ENCODE data around the gene SERPING1. TPM values are rescaled to one million over a fixed set of nuclear protein-coding genes. Genes with fewer than 3 reads are reported as not detected.

Gene SERPING1
- total RNA-seq, 3 donors from 2014 or later, result 421 to 823 (median 479) TPM

DNA sequence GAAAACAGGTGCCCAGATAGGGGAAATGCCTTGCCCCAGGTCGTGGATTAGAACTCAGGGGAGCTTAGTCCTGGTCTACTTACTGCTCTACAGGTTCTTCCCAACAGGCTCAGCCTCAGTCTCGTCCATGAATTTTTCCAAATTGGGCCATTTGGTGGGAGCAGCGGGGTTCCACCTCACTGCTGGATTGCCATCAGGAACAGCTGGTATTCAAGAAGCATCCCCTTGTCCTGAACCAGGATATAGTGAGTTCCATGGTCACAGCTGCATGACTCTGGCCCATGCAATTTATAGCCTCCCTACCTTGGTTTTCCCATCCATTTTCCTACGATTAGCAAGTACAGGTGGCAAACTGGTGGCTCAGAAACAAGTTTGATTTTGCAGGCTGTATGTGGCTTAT lies 23.4 kb upstream of the SERPING1 start:
- TF ChIP-seq, protein P1, sequence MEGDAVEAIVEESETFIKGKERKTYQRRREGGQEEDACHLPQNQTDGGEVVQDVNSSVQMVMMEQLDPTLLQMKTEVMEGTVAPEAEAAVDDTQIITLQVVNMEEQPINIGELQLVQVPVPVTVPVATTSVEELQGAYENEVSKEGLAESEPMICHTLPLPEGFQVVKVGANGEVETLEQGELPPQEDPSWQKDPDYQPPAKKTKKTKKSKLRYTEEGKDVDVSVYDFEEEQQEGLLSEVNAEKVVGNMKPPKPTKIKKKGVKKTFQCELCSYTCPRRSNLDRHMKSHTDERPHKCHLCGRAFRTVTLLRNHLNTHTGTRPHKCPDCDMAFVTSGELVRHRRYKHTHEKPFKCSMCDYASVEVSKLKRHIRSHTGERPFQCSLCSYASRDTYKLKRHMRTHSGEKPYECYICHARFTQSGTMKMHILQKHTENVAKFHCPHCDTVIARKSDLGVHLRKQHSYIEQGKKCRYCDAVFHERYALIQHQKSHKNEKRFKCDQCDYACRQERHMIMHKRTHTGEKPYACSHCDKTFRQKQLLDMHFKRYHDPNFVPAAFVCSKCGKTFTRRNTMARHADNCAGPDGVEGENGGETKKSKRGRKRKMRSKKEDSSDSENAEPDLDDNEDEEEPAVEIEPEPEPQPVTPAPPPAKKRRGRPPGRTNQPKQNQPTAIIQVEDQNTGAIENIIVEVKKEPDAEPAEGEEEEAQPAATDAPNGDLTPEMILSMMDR (IDR thresholded peaks at IDR 0.05), result no peak
- TF ChIP-seq POLR2A (IDR thresholded peaks at IDR 0.05), result no peak
- TF ChIP-seq POLR2AphosphoS5 (IDR thresholded peaks at IDR 0.05), result no peak
- intact Hi-C loops (cut with DNase I; ENCODE audit: low total_unique reads), result no loop called here
- Histone ChIP-seq H3K36me3 (no peaks in the 10 kb centered on the region), H3K4me3 (no peak overlapping the region), H3K27me3 (no peaks in the 10 kb centered on the region), H3K9me3 (no peaks in the 10 kb centered on the region), H3K27ac (no peak overlapping the region), H3K4me1 (no peaks in the 10 kb centered on the region)
- no peak for DNase-seq (ENCODE audit: low spot score in 2 of 2)

DNA sequence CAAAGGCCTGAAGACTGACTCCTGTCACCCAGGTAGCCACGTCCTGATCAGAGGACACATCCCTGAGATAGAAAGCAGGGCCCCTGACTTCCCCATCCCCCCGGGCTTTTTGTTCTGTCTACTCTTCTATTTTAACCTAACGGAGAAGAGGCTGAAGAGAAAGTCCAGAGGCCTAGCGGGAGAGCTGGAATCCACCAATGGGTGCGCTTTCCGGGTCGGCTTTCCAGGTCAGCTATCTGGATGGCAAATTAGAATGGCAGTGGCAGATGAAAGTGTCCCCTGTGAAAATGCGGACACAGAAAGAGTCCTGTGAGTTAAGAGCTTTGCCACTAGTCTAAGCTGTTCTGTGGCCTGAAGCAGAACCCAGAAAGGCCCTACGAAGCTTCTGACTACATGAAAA lies 13.1 kb upstream of the SERPING1 start:
- DNase-seq (ENCODE audit: low spot score in 2 of 2), result no peak
- no peak for TF ChIP-seq POLR2AphosphoS5 (IDR thresholded peaks at IDR 0.05)
- TF ChIP-seq, protein P1 (IDR thresholded peaks at IDR 0.05), result no peak
- TF ChIP-seq POLR2A (IDR thresholded peaks at IDR 0.05), result no peak
- intact Hi-C loops (cut with DNase I; ENCODE audit: low total_unique reads), result no loop called here
- no peaks in the 10 kb centered on the region for H3K9me3 ChIP-seq
- H3K4me3 ChIP-seq, result no peak overlapping the region
- no peaks in the 10 kb centered on the region for H3K27me3 ChIP-seq
- H3K4me1 ChIP-seq, result no peaks in the 10 kb centered on the region
- no peak overlapping the region for H3K27ac ChIP-seq
- no peaks in the 10 kb centered on the region for H3K36me3 ChIP-seq

DNA sequence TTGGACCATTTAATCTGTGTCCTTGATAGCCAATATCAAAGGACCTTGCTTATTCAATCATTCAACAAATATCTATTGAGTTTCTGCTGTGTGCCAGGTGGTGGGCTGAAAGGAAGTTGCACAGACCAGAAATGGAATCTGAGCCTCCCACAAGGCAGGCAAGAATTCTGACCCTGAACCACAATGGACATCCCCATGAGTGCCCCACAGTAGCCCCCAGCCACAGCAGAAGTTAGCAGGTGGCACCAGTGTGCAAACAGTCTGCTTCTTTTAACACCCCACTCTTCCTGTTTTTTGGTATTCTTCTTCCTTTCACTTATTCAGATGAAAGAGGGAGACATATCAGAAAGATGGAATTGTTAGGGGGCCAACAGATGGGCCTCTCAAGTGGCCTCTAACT lies 12.2 kb upstream of the SERPING1 start:
- Histone ChIP-seq H3K9me3 (no peaks in the 10 kb centered on the region), H3K4me3 (no peak overlapping the region)

DNA sequence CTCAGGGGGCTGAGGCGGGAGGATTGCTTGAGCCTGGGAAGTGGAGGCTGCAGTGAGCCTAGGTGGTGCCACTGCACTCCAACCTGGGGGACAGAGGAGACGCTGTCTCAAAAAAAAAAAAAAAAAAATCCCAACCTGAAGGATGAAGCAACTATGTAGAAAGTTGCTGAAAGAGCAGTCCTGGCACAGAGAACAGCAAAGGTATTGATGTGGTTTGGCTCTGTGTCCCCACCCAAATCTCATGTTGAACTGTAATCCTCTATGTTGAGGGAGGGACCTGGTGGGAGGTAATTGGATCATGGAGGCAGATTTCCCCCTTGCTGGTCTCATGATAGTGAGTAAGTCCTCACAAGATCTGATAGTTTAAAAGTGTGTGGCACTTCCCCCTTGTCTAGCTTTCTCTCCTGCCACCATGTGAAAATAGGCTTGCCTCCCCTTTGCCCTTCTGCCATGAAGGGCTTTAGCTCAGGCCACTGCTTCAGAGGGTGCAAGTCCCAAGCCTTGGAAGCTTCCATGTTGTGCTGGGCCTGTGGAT lies 10.7 kb upstream of the SERPING1 start:
- no peaks in the 10 kb centered on the region for H3K36me3 ChIP-seq
- no peak overlapping the region for H3K4me3 ChIP-seq
- no peaks in the 10 kb centered on the region for H3K27me3 ChIP-seq
- no peaks in the 10 kb centered on the region for H3K9me3 ChIP-seq
- intact Hi-C loops (cut with DNase I; ENCODE audit: low total_unique reads), result no loop called here
- TF ChIP-seq POLR2AphosphoS5 (IDR thresholded peaks at IDR 0.05) (no peak), POLR2A (IDR thresholded peaks at IDR 0.05) (no peak)
- TF ChIP-seq, protein P1 (IDR thresholded peaks at IDR 0.05), result no peak
- DNase-seq (ENCODE audit: low spot score in 2 of 2), result no peak
- H3K27ac ChIP-seq, result no peak overlapping the region
- no peaks in the 10 kb centered on the region for H3K4me1 ChIP-seq

More for the DNA sequence above, 12.2 kb upstream of the SERPING1 start:
- Histone ChIP-seq H3K4me1 (no peaks in the 10 kb centered on the region), H3K27ac (no peak overlapping the region), H3K36me3 (no peaks in the 10 kb centered on the region), H3K27me3 (no peaks in the 10 kb centered on the region)
- no peak for DNase-seq (ENCODE audit: low spot score in 2 of 2)
- intact Hi-C loops (cut with DNase I; ENCODE audit: low total_unique reads), result no loop called here
- TF ChIP-seq POLR2AphosphoS5 (IDR thresholded peaks at IDR 0.05) (no peak), POLR2A (IDR thresholded peaks at IDR 0.05) (no peak)
- TF ChIP-seq, protein P1 (IDR thresholded peaks at IDR 0.05), result no peak

DNA sequence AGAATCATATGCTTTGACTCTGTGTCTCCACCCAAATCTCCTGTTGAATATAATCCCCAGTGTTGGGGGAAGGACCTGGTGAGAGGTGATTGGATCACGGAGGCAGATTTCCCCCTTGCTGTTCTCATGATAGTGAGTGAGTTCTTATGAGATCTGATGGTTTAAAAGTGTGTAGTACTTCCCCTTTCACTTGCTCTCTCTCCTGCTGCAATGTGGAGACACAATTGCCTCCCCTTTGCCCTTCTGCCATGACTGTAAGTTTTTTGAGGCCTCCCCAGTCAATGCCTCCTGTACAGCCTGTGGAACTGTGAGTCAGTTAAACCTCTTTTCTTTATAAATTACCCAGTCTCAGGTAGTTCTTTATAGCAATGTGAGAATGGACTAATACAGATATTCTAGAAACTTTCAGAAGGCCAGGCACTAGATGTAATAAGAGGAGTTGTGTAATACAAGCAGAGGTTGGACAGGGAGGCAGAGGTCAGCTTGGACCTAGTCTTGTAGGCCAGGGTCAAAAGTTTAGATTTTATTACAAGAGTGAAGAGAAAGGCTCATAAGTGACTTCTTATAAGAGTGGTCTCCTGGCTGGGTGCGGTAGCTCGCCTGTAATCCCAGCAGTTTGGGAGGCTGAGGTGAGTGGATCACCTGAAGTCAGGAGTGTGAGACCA lies 9.3 kb upstream of the SERPING1 start:
- no peaks in the 10 kb centered on the region for H3K9me3 ChIP-seq
- intact Hi-C loops (cut with DNase I; ENCODE audit: low total_unique reads), result no loop called here
- H3K27ac ChIP-seq, result no peak overlapping the region
- no peak overlapping the region for H3K4me3 ChIP-seq
- DNase-seq (ENCODE audit: low spot score in 2 of 2), result no peak
- H3K4me1 ChIP-seq, result no peaks in the 10 kb centered on the region
- TF ChIP-seq POLR2AphosphoS5 (IDR thresholded peaks at IDR 0.05), result no peak
- TF ChIP-seq, protein P1 (IDR thresholded peaks at IDR 0.05), result no peak
- TF ChIP-seq POLR2A (IDR thresholded peaks at IDR 0.05), result no peak
- H3K36me3 ChIP-seq, result no peaks in the 10 kb centered on the region
- H3K27me3 ChIP-seq, result no peaks in the 10 kb centered on the region

Data from breast epithelium (tissue), 4 donors.